Thoracic aorta (tissue), 2 donors: ENCODE data around the gene PHKA1. TPM values are rescaled to one million over a fixed set of nuclear protein-coding genes. Genes with fewer than 3 reads are reported as not detected.

Experiments used
- ATAC-seq: fragments of 150-250 bp; one replicate; pipeline ENCODE4 v1.8.0; 2017; ENCODE audit warnings: low read depth; ENCODE audit not compliant: insufficient number of reproducible peaks, low FRiP score
- DNase-seq: peaks from one replicate; pipeline ENCODE4 v3.0.0-alpha.2; 2020; ENCODE audit warnings: low spot score
- H3K27ac ChIP-seq, 2 donors: fragments of 200-600 bp; sonication (generic); 1 replicate in 1 of 2; 2 replicates in 1 of 2; pipeline ENCODE4 v1.5.1; 2016; ENCODE audit warnings: mild to moderate bottlenecking in 2 of 2, moderate library complexity in 2 of 2
- H3K27me3 ChIP-seq: fragments of 200-600 bp; sonication (generic); replicated peaks from 2 replicates; pipeline ENCODE4 v1.6.0; 2016; ENCODE audit warnings: mild to moderate bottlenecking; ENCODE audit not compliant: insufficient read depth
- H3K36me3 ChIP-seq: fragments of 200-600 bp; sonication (generic); one replicate; pipeline ENCODE4 v1.5.1; 2016
- H3K4me1 ChIP-seq, 2 donors: fragments of 200-600 bp; sonication (generic); 1 replicate in 1 of 2; 2 replicates in 1 of 2; pipeline versions ENCODE4 v1.5.1 to v1.6.0; 2016; ENCODE audit warnings: low read depth in 2 of 2, mild to moderate bottlenecking in 1 of 2; ENCODE audit not compliant: control insufficient read depth in 1 of 2
- H3K4me3 ChIP-seq: fragments of 200-600 bp; sonication (generic); 2 replicates; pipeline ENCODE4 v1.5.1; 2016; ENCODE audit warnings: mild to moderate bottlenecking
- H3K9me3 ChIP-seq: fragments of 200-600 bp; sonication (generic); 2 replicates; pipeline ENCODE4 v1.5.1; 2016
- total RNA-seq, 2 donors: library from RNA; depleted of rRNA; stranded (reverse); fragments of >200 nt; gene quantifications; one replicate each; pipeline versions ENCODE4 v1.1.0 to v1.2.3, GENCODE V29; 2016
- TF ChIP-seq, protein P1 (sequence below): fragments of 200-600 bp; sonication (generic); IDR thresholded peaks from one replicate; pipeline ENCODE4 v1.5.1; 2019; ENCODE audit warnings: antibody characterized with exemption

PHKA1 gene
- total RNA-seq, 2 donors from 2014 or later = 12.5 to 24.3 TPM

DNA sequence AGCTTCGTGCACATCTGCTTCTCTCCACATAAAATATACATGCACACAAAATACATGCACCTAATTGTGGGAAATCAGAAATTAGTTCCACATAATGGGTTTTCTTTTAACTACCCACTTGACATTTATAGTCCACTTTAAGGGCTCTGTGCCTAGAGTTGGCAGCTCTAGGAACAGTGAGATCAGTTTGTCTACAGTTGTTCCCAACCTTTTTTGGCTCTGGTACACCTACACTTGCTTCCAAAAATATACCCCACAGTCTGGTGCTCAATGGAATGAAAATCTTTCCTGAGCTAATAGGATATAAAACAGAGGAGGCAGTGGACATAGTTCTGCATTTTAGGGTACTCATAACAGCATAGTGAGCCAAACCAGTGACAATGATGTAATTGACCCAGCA is 177.6 kb downstream of the PHKA1 start:
- TF ChIP-seq, protein P1, sequence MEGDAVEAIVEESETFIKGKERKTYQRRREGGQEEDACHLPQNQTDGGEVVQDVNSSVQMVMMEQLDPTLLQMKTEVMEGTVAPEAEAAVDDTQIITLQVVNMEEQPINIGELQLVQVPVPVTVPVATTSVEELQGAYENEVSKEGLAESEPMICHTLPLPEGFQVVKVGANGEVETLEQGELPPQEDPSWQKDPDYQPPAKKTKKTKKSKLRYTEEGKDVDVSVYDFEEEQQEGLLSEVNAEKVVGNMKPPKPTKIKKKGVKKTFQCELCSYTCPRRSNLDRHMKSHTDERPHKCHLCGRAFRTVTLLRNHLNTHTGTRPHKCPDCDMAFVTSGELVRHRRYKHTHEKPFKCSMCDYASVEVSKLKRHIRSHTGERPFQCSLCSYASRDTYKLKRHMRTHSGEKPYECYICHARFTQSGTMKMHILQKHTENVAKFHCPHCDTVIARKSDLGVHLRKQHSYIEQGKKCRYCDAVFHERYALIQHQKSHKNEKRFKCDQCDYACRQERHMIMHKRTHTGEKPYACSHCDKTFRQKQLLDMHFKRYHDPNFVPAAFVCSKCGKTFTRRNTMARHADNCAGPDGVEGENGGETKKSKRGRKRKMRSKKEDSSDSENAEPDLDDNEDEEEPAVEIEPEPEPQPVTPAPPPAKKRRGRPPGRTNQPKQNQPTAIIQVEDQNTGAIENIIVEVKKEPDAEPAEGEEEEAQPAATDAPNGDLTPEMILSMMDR = no peak
- no peaks in the 10 kb centered on the region for H3K27me3 ChIP-seq
- peak overlapping the region in 1 of 2 donors; percentile 69 for H3K27ac ChIP-seq
- peaks cover 0 to 10% of the 10 kb centered on the region in 2 donors for H3K4me1 ChIP-seq
- H3K36me3 ChIP-seq = no peaks in the 10 kb centered on the region
- DNase-seq (no peak), ATAC-seq (no peak)
- H3K4me3 ChIP-seq = no peak overlapping the region
- no peaks in the 10 kb centered on the region for H3K9me3 ChIP-seq

DNA sequence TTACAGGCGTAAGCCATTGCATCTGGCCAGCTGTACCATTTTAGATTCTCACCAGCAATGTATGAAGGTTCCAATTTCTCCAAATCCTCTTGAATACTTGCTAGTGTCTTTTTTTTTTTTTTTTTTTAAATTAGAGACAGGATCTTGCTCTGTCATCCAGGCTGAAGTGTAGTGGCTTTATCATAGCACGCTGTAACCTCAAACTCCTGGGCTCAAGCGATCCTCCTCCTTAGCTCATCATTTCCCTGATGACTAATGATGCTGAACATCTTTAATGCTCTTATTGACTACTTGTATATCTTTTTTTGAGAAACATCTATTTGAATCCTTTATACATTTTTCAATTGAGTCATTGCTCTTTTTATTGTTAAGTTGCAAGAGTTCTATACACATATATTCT is 181.7 kb downstream of the PHKA1 start:
- no peak for DNase-seq
- Histone ChIP-seq H3K36me3 (no peaks in the 10 kb centered on the region), H3K27me3 (no peaks in the 10 kb centered on the region), H3K27ac (no peak overlapping the region), H3K4me1 (peaks cover under 1 to 9% of the 10 kb centered on the region in 2 donors), H3K4me3 (no peak overlapping the region), H3K9me3 (no peaks in the 10 kb centered on the region)
- TF ChIP-seq, protein P1 = no peak
- ATAC-seq = no peak

Other genes with a start within 250 kb of the PHKA1 start
- gene HDAC8, start 141.5 kb downstream of the PHKA1 start, total RNA-seq = 10 to 100 TPM; 32.5 to 63.8 TPM
- not detected for gene DMRTC1B, start 62.6 kb upstream of the PHKA1 start, total RNA-seq
- gene FAM236B, start 68.4 kb upstream of the PHKA1 start, total RNA-seq = not detected
- gene FAM236D, start 93.9 kb upstream of the PHKA1 start, total RNA-seq = not detected
- not detected for gene FAM236C, start 198.3 kb upstream of the PHKA1 start, total RNA-seq
- not detected for gene FAM236A, start 223.9 kb upstream of the PHKA1 start, total RNA-seq
- not detected for gene DMRTC1, start 229.5 kb upstream of the PHKA1 start, total RNA-seq